Gastroesophageal sphincter (tissue), 3 donors: Measurements from ENCODE around the gene IMP4.

Experiments
- CTCF ChIP-seq, 4 experiments: fragments of 200-600 bp in 2 of 4; fragments of 450-650 bp in 2 of 4; sonication (generic) in 1 of 4; IDR thresholded peaks; one replicate each; pipeline ENCODE4 v1.5.1; 2017 to 2019; ENCODE audit warnings: antibody characterized with exemption in 4 of 4, mild to moderate bottlenecking in 2 of 4, moderate library complexity in 2 of 4
- POLR2A ChIP-seq, 2 donors: fragments of 450-650 bp; IDR thresholded peaks; one replicate each; pipeline ENCODE4 v1.6.1; 2017; ENCODE audit warnings: antibody characterized with exemption in 2 of 2, mild to moderate bottlenecking in 2 of 2, moderate library complexity in 1 of 2
- POLR2AphosphoS5 ChIP-seq: sonication (generic); formaldehyde crosslinking; IDR thresholded peaks from one replicate; pipeline ENCODE4 v1.6.1; 2017; ENCODE audit warnings: antibody characterized with exemption

DNA sequence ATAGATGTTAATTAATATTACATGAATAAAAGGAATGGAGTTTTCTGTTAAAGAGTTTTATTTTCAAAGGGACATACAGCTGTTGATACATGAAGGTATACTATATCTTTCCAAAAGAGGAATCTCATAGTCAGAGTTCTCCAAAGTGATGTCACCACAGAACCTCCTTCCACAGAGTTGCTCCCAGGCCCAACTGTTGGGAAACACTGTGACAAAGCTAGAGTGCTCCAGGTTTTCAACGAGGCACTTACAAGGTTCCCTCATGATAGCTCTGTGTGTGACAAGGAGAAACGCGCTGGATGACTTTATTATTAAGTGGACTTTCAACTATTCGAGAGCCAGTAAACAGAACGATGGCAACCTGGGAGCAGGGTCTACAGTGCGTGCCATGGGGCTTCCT is 46.7 kb downstream of the IMP4 start:
- TF ChIP-seq POLR2A (IDR thresholded peaks at IDR 0.05) (no peak), CTCF (IDR thresholded peaks at IDR 0.05) (no peak), POLR2AphosphoS5 (no peak)
